Activated T-helper 1 cell treated with Interleukin-2 at 50 U/mL for 16 hours (primary cell): ENCODE measurements around the gene NT5C.

Experiments used
- DNase-seq: peaks from one replicate; pipeline ENCODE4 v3.0.0-alpha.2; 2020; ENCODE audit warnings: low read depth

The NT5C gene

DNA sequence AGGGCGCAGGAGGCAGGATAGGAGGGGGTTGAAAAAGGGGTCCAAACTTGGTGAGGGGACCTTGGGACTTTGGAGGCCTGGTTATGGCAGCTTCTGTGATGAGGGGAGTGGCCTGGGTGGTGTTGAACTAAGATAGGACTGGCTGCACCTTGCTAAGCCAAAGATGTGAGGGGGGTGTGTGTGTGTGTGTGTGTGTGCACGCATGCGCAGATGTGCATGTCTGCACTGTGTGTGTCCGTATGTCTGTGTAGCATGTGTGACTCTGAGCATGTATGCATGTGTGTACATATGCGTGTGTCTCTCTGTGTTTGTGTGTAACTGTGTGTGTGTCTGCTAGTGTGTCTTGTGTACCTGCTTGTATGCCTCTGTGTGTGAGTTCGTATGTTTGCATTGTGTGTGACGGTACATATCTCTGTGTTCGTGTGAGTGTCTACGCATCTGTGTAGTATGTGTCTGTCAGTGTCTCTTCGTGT lies 39.7 kb downstream of the NT5C start:
- DNase-seq, result no peak

GRCh38 chr17:75090871-75091854 lies 40.4 kb downstream of the NT5C start:
- DNase-seq, result no peak

DNA sequence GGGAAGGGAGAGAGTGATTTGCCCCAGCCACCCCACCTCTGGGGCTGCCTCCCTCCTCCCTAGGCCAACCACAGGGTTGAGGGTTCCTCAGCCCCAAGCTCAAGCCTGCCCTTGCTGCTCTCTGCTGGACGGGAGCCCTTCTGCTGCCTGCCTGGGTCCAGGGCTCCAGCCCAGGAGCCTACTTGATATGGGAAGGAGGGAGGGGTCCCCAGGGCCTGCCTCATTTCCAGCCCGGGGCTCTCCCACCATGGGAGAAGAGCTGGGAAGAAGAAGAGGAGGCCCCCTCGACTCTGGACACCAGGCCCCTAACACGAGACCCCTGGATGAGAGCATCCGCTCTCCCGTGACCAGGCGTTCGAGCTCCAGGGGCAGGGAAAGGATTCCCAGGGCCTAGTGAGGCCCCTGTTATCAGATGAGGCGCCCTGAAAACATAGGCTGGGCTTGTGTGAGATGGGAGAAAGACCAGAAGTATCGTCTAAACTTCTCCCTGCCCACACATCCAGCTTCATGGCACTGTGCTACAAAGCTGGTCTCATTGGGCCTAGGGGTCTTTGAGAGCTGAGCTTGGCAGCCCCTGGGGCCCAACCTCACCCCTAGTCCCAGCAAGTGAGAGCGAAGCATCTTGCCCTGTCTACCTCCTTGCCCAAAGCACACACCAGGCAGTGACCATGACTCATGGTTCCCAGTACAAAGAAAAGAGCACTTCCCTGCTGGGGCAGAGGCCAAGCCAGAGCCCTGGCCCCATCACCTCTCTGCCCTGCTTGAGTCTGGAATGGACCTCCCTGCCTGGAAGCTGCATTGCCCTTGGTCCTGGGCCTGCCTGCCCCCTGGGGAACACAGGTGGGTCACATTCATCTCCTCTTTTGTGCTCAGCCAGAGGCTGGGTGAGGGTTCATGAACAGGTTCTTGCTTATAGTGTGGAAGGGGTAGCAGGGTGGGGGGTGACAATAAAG lies 42.8 kb downstream of the NT5C start:
- no peak for DNase-seq

GRCh38 chr17:75087558-75088453 lies 43.7 kb downstream of the NT5C start, which contains the start of gene SLC16A5:
TSS of gene SLC16A5 (plus strand) at chr17:75087954. CDS start at chr17:75093637, 5,683 bp downstream.
- DNase-seq, result peak; percentile 43

DNA sequence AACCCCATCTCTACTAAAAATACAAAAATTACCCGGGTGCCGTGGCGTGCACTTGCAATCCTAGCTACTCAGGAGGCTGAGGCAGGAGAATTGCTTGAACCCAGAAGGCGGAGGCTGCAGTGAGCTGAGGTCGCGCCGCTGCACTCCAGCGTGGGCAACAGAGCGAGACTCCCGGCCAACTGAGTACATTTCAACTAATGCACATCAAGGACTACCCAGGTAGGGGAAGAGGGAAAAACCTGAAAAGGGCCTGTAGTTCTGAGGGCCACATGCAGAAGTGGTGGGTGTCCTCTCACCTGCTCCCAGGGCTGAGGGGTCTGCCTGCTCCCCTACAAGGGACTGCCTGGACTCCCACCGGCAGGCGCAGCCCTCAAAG lies 44.4 kb downstream of the NT5C start:
- DNase-seq, result no peak

DNA sequence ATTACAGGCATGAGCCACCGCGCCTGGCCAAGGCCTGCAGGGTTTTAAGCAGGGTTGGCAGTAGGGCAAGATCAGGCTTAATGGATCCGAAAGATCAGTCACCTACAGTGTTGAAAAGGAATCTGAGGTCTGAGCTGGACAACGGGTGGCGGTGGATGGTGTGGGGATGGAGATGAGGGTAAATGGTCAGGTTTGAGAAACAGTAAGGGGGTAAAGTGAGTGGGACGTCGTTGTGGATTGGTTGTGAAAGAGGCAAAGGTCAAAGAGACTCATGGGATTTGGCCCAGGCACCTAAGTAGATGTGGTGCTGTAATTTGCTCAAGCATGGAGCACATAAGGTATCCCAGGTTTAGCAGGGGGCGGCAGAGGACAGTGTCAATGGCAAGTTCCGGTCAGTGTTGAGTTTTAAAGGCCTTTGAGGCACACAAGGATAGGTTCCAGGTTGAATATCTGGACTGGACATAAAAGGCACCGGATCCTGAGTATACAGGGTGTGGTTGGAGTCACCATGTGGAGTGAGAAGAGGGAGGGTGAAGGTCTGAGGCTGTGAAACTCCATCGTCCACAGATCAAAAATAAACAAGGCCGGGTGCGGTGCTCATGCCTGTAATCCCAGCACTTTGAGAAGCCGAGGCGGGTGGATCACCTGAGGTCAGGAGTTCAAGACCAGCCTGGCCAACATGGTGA lies 44.9 kb downstream of the NT5C start:
- no peak for DNase-seq

DNA sequence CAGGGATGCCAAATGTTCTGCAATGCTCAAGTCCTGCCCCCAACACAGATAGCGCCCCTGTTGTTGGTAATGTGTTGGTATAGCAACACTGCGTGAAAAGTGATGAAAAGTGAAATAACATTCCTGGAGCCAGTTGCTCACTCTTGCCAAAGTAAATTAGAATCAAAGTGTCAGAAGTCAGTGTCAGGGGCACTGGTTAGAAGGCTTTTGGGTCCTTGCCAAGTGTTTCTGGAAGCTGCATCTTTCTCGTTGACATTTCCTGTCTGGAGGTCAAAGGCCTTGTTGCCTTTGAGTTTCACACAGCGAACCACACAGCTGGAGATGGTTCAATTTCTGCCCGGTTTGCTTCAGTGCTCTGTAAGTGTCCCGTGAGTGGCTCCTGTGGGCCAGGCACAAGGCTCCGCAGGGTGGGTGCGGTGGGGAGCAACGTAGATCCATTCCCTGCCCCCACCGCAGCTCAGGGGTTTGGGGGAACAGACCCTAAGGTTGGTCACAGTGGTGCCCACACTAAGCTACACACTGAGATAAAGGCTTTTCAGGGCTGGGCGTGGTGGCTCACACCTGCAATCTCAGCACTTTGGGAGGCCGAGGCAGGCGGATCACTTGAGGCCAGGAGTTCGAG lies 47.4 kb downstream of the NT5C start:
- no peak for DNase-seq

GRCh38 chr17:75082683-75083082 lies 48.9 kb downstream of the NT5C start:
- no peak for DNase-seq

- no peak for DNase-seq
Measured at GRCh38 chr17:75081611-75082540, 49.7 kb downstream of the NT5C start.
